Activated CD4-positive, CD25-positive, alpha-beta regulatory T cell treated with anti-CD3 and anti-CD28 coated beads, Interleukin-2, amount 50 U/mL, for 24 hours (primary cell): ENCODE measurements around the gene SLC12A6.
A peak's percentile ranks its signal among the peaks of the same experiment; 100 is the strongest.
"Not testable (repeated sequence)": the region's sequence is repeated elsewhere in the genome, so short reads cannot be mapped to it uniquely, and the experiment has no call there.

ENCODE experiments used
- ATAC-seq, 2 donors: fragments of 150-1000 bp; cut with Tn5 transposase; one replicate each; pipeline ENCODE4 v1.10.0; 2021; ENCODE audit warnings: mild to moderate bottlenecking in 1 of 2, moderate library complexity in 1 of 2

The SLC12A6 gene

DNA sequence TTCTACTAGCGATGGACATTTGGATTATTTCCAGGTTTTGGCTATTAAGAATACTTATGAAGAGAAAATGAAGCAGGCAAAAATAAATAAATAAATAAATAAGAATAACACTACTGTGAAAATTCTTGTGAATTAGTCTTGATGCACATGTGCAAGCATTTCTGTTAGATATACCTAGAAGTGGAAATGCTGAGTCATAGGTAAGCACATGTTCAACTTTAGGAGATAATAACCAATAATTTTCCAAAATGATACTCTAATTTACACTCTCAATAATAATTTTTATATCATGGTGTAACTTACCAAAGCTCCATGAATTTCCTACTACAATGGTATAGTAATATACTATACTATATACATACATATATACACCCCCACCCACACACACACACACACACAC, 89.4 kb downstream of the SLC12A6 start:
- peak in 1 of 2 donors; percentile 30 for ATAC-seq

DNA sequence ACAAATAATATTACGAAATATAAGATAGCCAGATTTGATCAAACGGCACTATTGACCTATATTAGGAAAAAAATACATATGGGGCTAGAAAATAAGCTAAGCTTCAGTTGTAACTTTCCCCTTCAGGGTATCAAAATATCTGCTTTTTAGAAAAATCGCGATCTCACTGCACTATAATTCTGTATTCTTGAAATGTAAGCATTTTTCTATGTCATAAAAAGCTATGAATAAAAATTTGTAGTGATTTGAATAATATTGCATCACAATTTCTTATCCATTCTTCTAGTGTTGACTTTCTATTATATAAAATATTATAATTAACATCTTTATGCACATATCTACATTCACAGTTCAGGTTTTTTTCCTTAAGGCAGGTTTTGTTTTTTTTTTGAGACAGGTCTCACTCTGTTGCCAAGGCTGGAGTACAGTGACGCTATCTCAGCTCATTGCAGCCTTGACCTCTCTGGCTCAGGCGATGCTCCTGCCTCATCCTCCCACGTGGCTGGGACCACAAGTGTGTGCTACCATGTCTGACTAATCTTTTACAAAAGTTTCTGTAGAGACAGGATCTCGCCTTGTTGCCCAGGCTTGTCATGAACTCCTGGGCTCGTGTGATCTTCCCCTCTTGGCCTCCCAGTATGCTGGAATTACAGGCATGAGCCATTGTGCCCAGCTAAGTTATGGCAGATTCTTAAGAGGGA, 91.2 kb downstream of the SLC12A6 start:
- no peak for ATAC-seq

DNA sequence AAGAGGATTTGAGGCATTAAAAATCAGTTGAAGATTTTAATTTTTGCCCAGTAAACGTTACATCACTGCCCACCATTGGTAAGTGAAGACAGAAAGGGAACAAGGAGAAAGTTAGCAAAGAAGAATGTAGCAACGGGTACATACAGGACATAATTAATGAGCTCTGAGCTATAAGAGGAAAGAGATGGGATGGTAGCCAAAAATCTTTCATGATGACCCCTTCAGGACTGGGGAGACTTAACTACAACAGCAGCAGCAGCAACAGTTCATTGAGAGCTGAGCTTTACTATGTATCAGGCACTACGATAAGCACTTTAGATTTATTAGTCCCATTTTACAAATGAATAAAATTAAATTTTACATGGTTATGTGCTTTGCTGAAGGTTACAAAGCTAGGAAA, 94.4 kb downstream of the SLC12A6 start:
- no peak for ATAC-seq

DNA sequence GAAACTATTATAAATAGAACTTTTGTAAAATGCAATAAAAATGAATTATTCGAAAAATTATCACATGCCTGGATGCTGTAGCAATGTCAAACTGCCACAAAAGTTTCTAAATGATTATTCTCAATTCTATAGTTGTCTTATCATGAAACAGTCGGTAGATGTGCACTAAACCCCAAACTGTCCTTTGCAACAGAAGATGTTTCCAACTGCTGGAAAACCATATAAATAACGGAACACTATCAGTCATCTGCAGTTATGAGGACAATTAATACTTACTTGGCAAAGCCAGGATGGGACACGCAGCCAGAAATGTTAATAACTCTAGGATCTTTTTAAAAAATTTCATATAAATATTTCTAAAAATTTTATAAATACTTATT, 95.3 kb downstream of the SLC12A6 start:
- no peak for ATAC-seq

DNA sequence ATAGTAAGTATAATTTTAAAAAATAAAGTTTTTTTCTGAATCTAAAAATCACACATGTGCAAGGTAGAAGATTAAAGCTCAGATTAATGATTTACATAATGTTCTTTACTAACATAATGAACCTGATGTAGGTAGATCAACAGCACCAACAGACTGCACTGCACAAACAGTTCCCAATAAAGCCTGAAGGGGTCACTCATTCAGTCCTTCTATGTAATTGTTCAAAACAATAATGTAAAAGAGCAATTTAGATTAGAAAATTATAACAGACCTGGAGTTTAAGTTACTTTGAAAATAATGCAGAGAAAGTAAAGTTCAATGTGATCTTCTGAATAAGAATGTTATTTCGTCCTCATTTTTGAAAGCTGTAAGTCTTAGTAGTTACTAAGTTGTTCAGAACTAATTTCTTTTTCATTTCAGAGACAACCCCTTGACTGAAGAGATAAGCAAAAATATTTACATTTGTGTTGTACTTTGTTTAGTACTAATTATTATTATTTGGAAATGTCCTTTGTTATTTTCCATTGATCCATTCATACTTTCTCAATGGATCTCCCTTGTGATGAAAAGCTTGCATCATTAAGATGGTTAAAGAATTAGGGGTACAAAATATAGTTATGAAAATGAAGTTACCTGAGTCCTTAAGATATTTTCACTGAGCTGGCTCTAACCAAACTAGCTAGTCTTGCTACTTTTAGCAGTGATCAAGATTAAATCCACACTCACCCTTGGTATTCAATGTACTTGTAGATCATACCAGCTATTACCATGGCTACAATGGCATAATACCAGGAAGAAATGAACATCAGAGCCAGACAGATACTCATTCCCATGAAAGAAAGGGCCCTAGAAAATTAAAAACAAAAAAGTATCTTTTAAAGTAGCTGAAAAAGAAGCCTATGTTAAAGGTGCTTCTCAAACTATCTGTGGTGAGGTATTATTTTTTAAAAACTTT, 95.9 kb downstream of the SLC12A6 start:
- ATAC-seq = peak in 1 of 2 donors; percentile 44

DNA sequence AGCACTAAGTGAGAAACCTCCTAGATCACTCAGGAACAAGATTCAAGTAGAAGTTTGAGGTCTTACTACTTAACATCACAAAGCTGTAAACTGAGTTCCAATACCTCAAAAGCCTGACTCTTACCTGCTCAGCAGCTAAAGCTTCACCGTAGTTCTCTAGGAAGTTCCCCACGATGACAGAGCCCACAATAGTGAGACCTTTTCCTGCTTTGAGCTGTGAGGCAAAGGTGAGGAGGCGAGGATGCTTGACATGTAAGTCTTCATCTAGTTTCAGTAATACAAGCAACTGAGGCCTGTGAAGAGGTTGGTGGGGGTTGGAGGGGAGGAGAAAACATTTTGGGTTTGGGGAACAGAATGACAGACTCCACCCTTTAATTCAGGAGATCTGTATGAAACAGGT, 97.0 kb downstream of the SLC12A6 start:
- ATAC-seq = peak in 1 of 2 donors; percentile 25

DNA sequence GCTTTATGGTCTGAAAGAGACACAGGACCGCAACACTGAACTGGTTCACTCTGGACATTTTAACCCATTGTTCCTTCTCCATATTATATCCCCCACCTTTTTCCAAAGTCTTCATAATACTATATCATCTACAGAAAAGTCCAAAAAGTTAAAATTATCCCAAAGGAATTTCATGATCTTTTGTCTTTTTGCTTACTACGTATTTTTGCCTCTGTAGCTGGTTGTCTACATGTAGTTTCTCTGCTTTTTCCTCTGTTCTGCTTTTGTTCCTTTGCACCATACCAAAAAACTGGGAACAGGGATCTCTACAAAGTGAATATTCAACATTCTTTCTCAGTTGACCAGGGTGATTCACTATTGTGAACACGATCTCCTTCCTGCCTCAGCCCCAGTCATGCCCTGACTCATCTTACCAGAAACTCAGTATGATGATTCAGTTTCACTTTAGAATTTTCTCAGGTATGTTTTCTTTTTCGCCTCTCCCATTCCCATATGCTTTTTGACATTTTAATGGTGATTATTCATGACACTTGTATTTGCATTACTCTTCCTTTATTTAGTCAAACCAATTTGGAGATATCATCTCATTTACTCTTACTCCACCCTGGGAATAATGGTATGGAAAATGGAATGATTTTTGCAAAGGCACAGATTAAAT, 98.3 kb downstream of the SLC12A6 start:
- ATAC-seq = peak; percentile 95 to 99

DNA sequence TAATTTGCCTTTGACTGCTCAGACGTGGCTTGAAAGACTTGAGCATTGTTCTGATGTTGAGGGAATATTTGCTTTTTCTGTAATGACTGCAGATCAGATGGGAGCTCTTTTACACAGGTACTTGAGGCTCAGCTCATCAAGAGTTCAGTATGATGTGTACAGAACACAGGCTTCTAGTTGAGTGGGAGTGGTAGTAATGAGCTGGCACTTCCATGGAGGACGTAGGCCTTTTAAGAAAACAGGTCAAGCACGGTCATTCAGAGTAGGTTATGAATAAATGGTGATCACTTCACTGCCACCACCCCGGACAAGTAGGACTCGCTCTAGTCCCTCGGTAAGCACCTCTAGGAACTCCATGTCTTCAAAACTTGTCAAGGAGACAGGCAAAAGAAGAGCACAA, 104.0 kb downstream of the SLC12A6 start:
- no peak for ATAC-seq

DNA sequence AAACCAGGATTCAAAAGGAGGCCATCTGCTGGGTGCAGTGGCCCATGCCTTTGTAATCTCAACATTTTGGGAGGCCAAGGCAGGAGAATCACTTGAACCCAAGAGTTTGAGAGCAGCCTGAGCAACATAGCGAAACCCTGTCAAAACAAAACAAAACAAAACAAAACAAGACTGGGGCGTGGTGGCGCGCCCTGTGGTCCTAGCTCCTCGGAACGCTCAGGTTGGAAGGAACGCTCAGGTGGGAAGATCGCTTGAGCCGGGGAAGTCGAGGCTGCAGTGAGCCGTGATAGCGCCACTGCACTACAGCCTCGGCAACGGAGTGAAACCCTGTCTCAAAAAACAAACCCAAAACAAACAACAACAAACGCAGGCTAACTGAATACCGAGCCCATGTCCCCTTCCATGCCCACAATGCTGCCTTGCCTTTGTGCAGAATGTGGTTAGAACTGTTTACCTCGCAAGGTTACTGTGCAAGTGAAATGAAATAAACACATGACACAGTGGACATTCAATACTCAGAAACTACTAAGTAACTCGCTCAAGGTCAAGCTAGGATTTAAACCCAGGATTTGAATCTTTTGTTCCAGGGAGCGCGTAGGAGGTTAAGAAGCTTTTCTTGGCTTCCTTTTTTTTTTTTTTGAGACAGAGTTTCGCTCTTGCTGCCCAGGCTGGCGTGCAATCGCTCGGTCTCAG, 113.5 kb downstream of the SLC12A6 start:
- ATAC-seq = no peak

DNA sequence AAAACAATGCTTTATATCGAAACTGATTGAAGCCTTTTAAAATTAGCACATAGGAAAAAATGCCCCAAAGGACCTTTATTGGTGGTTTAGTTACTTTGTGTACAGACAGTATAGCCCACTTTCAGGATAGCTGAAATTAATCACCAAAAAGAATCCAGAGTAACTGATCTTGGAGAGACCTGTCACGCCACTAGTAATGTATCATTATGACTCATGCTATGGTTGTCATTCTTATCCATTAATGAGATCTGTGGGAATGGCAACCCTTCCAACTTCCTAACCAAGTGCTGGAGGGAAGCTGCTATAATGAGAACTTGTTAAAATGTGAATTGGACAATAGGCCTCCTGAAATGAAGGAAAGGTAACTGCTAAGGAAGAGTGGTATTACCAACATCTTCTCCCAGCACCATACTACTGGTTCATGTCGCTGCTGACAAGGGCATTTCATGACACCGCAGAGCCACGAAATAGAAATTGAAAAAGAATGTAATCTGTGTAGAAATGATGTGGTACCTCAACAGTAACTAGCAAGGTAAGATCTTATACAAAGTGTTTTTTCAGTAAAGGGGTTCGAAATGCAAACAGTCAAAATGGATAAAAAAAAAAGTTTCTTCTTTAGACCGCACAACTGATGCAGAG, 119.9 kb downstream of the SLC12A6 start:
- no peak for ATAC-seq

DNA sequence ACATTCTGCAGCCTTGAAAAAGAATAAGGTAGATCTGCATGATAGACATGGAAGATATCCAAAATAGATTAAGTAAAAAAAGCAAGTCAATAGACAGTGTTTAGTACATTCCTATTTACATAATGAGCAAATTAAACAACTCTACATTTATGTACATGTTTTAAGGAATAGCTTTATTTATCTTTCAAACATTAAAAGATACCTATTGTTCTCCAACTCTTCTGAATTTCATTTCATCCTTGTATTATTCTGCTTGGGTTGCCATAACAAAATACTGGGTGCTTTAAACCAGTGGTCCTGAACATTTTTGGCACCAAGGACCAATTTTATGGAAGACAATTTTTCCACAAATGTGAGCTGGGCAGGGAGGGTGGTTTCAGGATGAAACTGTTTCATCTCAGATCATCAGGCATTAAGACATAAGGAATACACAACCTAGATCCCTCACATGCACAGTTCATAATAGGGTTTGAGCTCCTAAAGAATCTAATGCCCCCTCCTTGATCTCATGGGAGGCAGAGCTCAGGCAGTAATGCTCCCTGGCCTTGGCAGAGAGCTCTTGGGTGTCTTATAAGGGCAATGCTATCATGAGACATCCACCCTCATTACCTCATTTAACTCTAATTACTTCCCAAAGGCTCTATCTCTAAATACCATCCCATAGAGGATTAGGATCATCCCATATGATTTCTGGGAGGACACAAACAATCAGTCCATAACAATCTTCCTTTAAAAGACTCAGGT, 120.9 kb downstream of the SLC12A6 start:
- no peak for ATAC-seq

DNA sequence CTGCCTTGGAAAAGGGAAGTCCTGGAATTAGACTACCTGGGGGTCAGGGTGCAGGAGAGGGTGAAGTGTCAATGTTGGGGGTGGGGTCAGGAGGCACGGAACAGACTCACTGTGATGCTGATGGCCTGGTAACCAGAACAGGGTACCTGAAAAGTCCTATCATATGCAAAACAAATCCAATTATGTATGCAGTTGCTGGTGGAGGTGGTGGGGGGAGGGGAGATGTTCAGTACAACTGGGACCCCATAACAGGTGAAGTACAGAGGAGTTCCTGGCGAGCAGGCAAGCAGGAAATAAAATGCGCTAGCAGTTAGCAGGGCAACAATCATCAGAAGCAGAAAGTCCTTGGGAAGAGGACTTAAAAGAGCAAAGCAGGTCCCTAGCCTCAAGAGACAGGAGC, 123.4 kb downstream of the SLC12A6 start:
- ATAC-seq = no peak

DNA sequence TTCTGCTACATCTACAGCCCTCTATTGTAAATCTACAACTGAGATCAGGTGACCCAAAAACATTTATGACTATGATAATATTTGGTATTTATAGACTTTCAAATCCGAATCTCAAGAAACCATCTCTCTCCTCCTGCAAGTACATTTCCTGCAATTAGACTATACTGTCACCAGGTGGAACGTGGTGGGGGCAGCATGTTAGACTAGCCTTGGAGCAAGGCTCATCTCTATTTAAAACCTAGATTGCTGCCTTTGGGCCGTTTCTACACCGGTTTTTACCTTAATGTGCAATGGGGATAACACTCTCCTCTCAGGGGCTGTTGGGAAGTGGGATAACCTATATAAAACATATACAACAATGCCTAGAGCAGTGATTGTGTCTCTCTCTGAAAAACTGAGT, 123.9 kb downstream of the SLC12A6 start:
- ATAC-seq = no peak

DNA sequence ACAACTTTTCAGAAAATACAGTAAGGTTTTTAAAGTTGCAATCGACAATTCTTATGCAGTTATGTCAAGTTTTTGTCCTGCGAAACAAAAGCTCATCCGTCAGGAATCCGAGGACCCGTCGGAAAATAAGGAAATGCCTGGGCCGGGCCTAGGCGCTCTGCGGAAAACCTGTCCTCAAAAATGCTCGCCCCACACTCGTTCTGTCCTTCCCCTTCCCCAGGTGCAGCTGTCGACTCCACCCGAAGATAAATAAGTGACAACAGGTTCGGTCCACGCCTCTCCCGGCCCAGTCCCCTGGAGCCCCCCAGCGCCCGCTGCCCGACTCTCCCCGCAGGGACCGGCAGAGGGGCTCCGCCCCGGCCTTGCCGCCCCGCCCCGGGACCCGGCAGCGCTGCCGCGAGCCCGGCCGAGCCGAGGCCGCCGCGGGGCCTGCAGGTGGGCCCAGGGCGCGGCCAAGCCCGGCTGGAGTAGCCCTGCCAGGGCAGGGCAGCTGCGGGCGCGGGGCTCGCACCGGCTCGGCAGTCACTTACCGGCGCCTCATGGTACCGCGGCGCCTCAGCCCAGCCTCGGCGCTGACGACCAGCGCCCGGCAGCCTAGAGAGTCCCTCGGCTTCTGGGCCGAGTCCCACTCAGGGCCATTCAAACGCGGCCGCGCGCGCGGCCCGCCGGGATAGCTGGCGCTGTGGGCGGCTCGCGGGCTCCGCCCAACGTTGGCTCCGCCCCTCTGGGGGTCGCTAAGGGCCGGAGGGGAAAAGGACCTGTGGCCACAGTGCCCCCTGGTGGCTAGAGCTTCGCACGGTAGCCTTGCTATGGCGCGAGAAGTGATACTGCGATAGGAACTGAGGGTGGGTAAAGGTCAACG, 127.9 kb downstream of the SLC12A6 start, which contains the start of gene KATNBL1:
Gene KATNBL1, minus strand, starts transcription at position 676 of the 862 bp plus-strand sequence. CDS start 46,420 bp downstream, outside the sequence.
- ATAC-seq = peak; percentile 89 to 95

DNA sequence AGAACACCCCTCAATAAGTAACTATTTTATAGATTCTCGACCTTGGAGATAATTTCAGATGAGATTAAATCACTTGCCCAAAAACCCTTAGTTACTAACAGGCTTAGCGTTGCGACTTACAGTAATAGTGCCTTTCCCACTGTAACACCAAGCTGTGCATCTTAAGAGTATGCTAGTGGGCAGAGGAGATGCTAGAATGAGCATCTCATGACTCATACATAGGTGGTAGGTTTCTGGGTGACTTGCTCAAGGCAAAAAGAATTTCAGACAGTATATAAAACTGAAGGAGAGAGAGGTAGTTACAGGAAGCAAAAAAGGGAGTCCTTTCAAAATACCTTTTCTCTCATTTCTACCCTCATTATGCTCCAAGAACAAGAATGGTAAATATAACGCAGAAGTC, 131.6 kb downstream of the SLC12A6 start:
- no peak for ATAC-seq

DNA sequence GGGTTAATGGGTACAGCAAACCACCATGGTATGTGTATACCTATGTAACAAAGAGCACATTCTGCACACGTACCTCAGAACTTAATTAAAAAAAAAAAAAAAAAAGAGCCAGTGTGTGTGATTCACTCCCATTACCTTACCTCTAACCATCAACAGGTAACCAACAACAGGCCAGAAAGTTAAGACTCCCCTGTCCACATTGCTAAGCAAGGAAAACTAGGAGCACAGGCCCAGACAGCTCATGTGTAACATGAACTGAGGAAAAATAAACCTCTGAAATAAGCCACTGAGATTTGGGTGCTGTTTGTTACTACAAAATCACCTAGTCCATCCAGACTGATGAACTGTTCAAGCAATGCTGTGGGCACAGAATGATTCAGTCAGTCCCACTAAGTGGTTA, 133.6 kb downstream of the SLC12A6 start:
- ATAC-seq = no peak

DNA sequence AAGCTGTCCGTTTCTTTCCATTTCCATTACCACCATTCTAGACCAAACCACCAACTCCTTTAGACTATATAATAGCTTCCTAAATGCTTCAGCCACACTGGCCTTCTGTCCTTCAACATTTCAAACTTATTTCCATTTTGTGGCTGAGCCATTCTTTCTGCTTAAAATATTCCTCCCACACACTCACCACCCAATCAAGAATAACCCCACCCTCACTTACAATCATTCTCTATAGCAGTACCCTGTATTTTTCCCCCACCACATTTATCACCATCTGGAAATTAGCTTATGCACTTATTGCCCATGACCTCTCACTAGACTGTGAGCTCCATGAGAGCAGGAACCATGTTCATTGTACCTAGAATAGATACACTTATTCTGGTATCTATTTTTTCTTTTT, 134.3 kb downstream of the SLC12A6 start:
- ATAC-seq = no peak

DNA sequence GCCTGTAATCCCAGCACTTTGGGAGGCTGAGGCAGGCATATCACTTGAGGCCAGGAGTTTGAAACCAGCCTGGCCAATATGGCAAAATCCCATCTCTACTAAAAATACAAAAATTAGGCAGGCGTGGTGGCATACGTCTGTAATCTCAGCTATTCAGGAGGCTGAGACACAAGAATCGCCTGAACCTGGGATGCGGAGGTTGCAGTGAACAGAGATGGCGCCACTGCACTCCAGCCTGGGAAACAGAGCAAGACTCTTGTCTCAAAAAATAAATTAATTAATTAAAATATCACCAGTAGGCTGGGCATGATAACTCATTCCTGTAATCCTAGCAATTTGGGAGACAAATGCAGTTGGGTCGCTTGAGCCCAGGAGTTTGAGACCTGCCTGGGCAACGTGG, 144.3 kb downstream of the SLC12A6 start:
- ATAC-seq = not testable (repeated sequence)

DNA sequence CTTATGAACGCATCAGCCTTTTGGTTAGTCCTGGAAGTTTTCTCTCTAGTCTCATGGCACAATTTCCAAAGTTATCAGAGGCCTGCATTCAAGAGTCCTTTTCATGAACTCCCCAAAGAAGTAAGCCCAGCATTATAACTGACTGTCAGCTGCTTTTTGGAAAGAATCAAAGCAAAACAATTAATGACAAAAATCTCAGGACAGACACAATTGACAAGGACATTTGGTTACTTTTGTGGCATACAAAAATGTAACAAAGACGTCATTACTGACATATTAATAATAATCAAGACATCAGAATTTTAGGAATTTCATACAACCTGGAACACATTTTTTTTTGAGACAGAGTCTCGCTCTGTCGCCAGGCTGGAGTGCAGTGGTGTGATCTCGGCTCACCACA, 148.9 kb downstream of the SLC12A6 start:
- ATAC-seq = no peak

DNA sequence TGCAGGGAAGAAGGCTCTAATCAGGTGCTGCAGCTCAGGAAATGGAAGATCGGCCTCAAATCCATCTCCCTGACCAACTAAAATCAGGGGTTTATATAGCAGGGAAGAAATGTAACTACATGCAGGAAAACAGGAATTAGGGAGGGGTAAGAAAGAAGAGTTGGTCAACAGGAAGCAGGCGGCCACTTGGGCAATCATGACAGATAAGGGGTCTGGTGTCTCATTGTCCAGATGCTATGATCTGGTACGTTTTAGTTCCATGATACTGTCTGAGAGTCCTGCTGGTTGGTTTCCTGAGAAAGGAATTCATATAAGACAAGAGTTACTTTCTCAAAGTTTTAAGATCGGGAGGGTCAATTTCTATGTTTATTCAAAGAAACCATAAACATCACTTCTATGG, 151.9 kb downstream of the SLC12A6 start:
- no peak for ATAC-seq
